Karpas-422 (cell line): ENCODE data around the gene CHMP1A. TPM values are rescaled to one million over a fixed set of nuclear protein-coding genes. Genes with fewer than 3 reads are reported as not detected.
A peak's percentile ranks its signal among the peaks of the same experiment; 100 is the strongest.

Experiments
- DNase-seq: peaks from one replicate; pipeline ENCODE4 v3.0.0-alpha.2; 2015
- H2AFZ ChIP-seq: fragments of 200-600 bp; sonication (generic); 2 replicates; pipeline ENCODE4 v1.6.1; 2014; ENCODE audit warnings: antibody characterized with exemption, low read length, mixed read lengths
- H3K27ac ChIP-seq: fragments of 200-600 bp; sonication (generic); 2 replicates; pipeline ENCODE4 v1.5.1; 2014; ENCODE audit warnings: mild to moderate bottlenecking, low read length, moderate library complexity
- H3K27me3 ChIP-seq: fragments of 200-600 bp; sonication (generic); 2 replicates; pipeline ENCODE4 v1.6.1; 2014; ENCODE audit warnings: low read length, mixed read lengths
- H3K36me3 ChIP-seq: fragments of 200-600 bp; sonication (generic); 2 replicates; pipeline ENCODE4 v1.6.1; 2014; ENCODE audit warnings: low read length, mixed read lengths; ENCODE audit not compliant: insufficient read depth
- H3K4me1 ChIP-seq: fragments of 200-600 bp; sonication (generic); 2 replicates; pipeline ENCODE4 v1.6.1; 2014; ENCODE audit warnings: mild to moderate bottlenecking, low read length, mixed read lengths
- H3K4me2 ChIP-seq: fragments of 200-600 bp; sonication (generic); 2 replicates; pipeline ENCODE4 v1.6.1; 2014; ENCODE audit warnings: low read length, low read depth, mild to moderate bottlenecking; ENCODE audit not compliant: poor library complexity, severe bottlenecking
- H3K4me3 ChIP-seq: fragments of 200-600 bp; sonication (generic); 2 replicates; pipeline ENCODE4 v1.5.1; 2014; ENCODE audit warnings: mild to moderate bottlenecking, antibody characterized with exemption, low read length, mixed read lengths
- H3K79me2 ChIP-seq: fragments of 200-600 bp; sonication (generic); 2 replicates; pipeline ENCODE4 v1.6.1; 2014; ENCODE audit warnings: mild to moderate bottlenecking, low read length, mixed read lengths
- H3K9ac ChIP-seq: fragments of 200-600 bp; sonication (generic); 2 replicates; pipeline ENCODE4 v1.6.0; 2014; ENCODE audit warnings: low read length
- H3K9me2 ChIP-seq: fragments of 200-600 bp; sonication (generic), shearing (Covaris generic); replicated peaks from 2 replicates; pipeline ENCODE4 v1.6.0; 2014; ENCODE audit warnings: mild to moderate bottlenecking, low read length, moderate library complexity; ENCODE audit not compliant: insufficient read depth
- H3K9me3 ChIP-seq: fragments of 300-700, 200-600 bp; sonication (generic); 2 replicates; pipeline ENCODE4 v1.6.1; 2014; ENCODE audit warnings: low read length, mixed read lengths
- H4K20me1 ChIP-seq: fragments of 200-600 bp; sonication (generic); 2 replicates; pipeline ENCODE4 v1.6.1; 2014; ENCODE audit warnings: mild to moderate bottlenecking, antibody characterized with exemption, low read length, low read depth; ENCODE audit not compliant: insufficient read depth
- total RNA-seq: library from RNA; depleted of rRNA; stranded (reverse); fragments of >200 nt; shearing (Covaris generic); gene quantifications from 2 replicates; pipeline ENCODE4 v1.2.3, GENCODE V29; 2014; ENCODE audit warnings: low replicate concordance; rRNA removed

The CHMP1A gene
- 35.3 and 52.4 TPM in 2 replicates for total RNA-seq

GRCh38 chr16:89657442-89658220, at the start of gene CHMP1A, which contains the start of gene SPATA33:
TSS of gene CHMP1A (minus strand) at chr16:89657708. CDS start at chr16:89657588, 120 bp downstream.
TSS of gene SPATA33 (plus strand) at chr16:89657836. CDS start at chr16:89657912, 76 bp downstream.
- no peaks in the 10 kb centered on the region for H3K9me3 ChIP-seq
- peak within 1 kb of the TSS; percentile 92 for H3K9ac ChIP-seq
- H3K27me3 ChIP-seq: no peaks in the 10 kb centered on the region
- DNase-seq: peak; percentile 95
- H3K36me3 ChIP-seq: peaks cover 17% of the 10 kb centered on the region
- H3K27ac ChIP-seq: peak within 1 kb of the TSS; percentile 54
- H3K4me2 ChIP-seq: peak within 1 kb of the TSS; percentile 94
- peaks cover 67% of the 10 kb centered on the region for H3K79me2 ChIP-seq
- peaks cover 14% of the 10 kb centered on the region; the same call in 1 of the 2 replicates for H4K20me1 ChIP-seq
- H2AFZ ChIP-seq: peak within 1 kb of the TSS; percentile 61
- H3K9me2 ChIP-seq: no peaks in the 10 kb centered on the region
- peaks cover 16% of the 10 kb centered on the region for H3K4me1 ChIP-seq
- H3K4me3 ChIP-seq: peak within 1 kb of the TSS; percentile 88

GRCh38 chr16:89706518-89707260, 49.2 kb upstream of the CHMP1A start:
- peak overlapping the region; percentile 69 for H3K4me2 ChIP-seq
- peak overlapping the region; percentile 66 for H3K4me3 ChIP-seq
- no peaks in the 10 kb centered on the region for H3K9me3 ChIP-seq
- H2AFZ ChIP-seq: no peak overlapping the region; the same call in 1 of the 2 replicates
- no peaks in the 10 kb centered on the region for H3K36me3 ChIP-seq
- H4K20me1 ChIP-seq: no peaks in the 10 kb centered on the region
- DNase-seq: no peak
- no peaks in the 10 kb centered on the region for H3K27me3 ChIP-seq
- H3K27ac ChIP-seq: no peak overlapping the region
- peak overlapping the region; percentile 65 for H3K9ac ChIP-seq
- H3K79me2 ChIP-seq: peaks cover under 1% of the 10 kb centered on the region; the same call in 1 of the 2 replicates
- H3K9me2 ChIP-seq: no peaks in the 10 kb centered on the region
- peaks cover 10% of the 10 kb centered on the region for H3K4me1 ChIP-seq

DNA sequence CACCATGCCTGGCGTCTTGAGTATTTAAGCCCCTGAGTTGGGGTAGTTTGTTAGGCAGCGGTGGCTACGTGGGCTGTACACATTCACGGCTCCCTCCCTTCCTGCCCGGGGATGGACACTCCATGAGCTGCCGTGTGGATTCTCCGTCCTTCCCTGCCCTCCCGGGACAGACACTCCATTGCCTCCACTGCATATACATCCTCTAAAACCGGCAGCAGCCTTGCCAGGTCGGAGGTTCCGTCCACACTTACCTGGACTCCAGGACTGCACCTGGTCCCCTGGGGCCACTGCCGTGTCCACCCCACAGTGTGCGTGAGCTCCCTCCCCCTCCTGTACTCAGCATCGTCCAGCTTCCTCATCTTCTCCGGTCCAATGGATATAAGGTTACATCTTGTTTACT, 47.5 kb upstream of the CHMP1A start:
- H3K4me2 ChIP-seq: no peak overlapping the region
- no peak overlapping the region for H2AFZ ChIP-seq
- H3K4me1 ChIP-seq: peaks cover 21% of the 10 kb centered on the region
- H4K20me1 ChIP-seq: peaks cover 6% of the 10 kb centered on the region; the same call in 1 of the 2 replicates
- no peak overlapping the region for H3K4me3 ChIP-seq
- H3K9ac ChIP-seq: no peak overlapping the region
- no peaks in the 10 kb centered on the region for H3K9me2 ChIP-seq
- no peak overlapping the region for H3K27ac ChIP-seq
- no peaks in the 10 kb centered on the region for H3K27me3 ChIP-seq
- no peaks in the 10 kb centered on the region for H3K79me2 ChIP-seq
- no peaks in the 10 kb centered on the region for H3K36me3 ChIP-seq
- H3K9me3 ChIP-seq: no peaks in the 10 kb centered on the region
- no peak for DNase-seq

GRCh38 chr16:89704281-89704680, 46.8 kb upstream of the CHMP1A start:
- peaks cover 6% of the 10 kb centered on the region; the same call in 1 of the 2 replicates for H4K20me1 ChIP-seq
- no peak overlapping the region for H3K27ac ChIP-seq

GRCh38 chr16:89701425-89702406, 44.2 kb upstream of the CHMP1A start, which contains the start of gene SPATA2L:
TSS of gene SPATA2L (minus strand) at chr16:89701705. CDS start at chr16:89701232, 473 bp downstream.
- Histone ChIP-seq H3K4me1 (peaks cover 26% of the 10 kb centered on the region), H3K4me2 (peak within 1 kb of the TSS; percentile 96), H4K20me1 (peaks cover 6% of the 10 kb centered on the region; the same call in 1 of the 2 replicates), H2AFZ (peak within 1 kb of the TSS; percentile 80), H3K79me2 (no peaks in the 10 kb centered on the region), H3K36me3 (no peaks in the 10 kb centered on the region), H3K4me3 (peak within 1 kb of the TSS; percentile 75), H3K9ac (peak within 1 kb of the TSS; percentile 83), H3K27ac (peak within 1 kb of the TSS; percentile 68), H3K27me3 (no peaks in the 10 kb centered on the region), H3K9me3 (no peaks in the 10 kb centered on the region), H3K9me2 (no peaks in the 10 kb centered on the region)
- DNase-seq: peak; percentile 99

More at GRCh38 chr16:89704281-89704680, 46.8 kb upstream of the CHMP1A start:
- DNase-seq: no peak
- H3K9ac ChIP-seq: no peak overlapping the region
- H3K4me3 ChIP-seq: no peak overlapping the region
- H3K27me3 ChIP-seq: no peaks in the 10 kb centered on the region
- no peak overlapping the region for H3K4me2 ChIP-seq
- no peaks in the 10 kb centered on the region for H3K9me3 ChIP-seq
- H3K4me1 ChIP-seq: peaks cover 26% of the 10 kb centered on the region
- no peaks in the 10 kb centered on the region for H3K9me2 ChIP-seq
- no peaks in the 10 kb centered on the region for H3K79me2 ChIP-seq
- H2AFZ ChIP-seq: no peak overlapping the region
- H3K36me3 ChIP-seq: no peaks in the 10 kb centered on the region

DNA sequence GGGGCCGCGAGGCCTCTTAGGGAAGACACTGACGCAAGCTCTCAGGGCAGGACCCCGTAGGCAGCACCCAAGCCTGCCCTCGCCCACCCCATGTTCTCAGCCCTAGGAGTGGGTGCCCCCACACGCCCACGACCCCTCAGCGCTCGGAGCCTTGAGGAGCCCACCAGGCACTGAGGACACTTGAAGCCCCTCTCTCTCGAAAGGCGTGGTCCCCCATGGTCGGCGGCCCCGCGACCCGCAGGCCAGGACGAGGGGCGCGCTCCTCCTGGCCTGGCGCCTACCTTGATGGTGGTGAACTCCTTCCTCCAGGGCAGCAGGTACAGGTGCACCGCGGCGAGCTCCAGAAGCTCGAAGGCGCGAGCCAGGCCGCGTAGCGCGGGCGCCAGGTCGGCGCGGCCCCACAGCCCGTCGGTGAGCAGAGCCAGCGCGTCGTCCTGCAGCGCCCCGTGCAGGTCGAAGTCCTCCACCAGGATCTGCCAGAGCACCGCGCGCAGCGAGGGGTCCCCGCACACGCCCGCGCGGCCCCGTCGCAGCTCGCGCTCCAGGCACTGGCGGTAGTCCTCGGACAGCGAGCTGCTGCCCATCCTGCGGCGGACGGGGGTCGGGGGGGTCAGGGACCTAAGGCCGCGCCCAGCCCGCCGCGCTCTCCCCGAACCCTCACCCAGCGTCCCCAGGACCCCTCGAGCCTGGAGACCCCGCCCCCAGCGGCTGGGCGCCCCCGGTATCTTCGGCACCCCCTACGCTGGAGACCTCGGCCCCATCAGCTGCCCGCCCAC, 43.3 kb upstream of the CHMP1A start:
- Histone ChIP-seq H3K36me3 (no peaks in the 10 kb centered on the region), H3K79me2 (no peaks in the 10 kb centered on the region), H3K9me3 (no peaks in the 10 kb centered on the region), H3K4me3 (peak overlapping the region; percentile 75), H3K9ac (peak overlapping the region; percentile 83), H3K4me1 (peaks cover 28% of the 10 kb centered on the region), H3K9me2 (no peaks in the 10 kb centered on the region), H2AFZ (no peak overlapping the region), H3K27me3 (no peaks in the 10 kb centered on the region), H4K20me1 (peaks cover 6% of the 10 kb centered on the region; the same call in 1 of the 2 replicates), H3K4me2 (peak overlapping the region; percentile 96), H3K27ac (peak overlapping the region; percentile 68)
- DNase-seq: peak; percentile 86

DNA sequence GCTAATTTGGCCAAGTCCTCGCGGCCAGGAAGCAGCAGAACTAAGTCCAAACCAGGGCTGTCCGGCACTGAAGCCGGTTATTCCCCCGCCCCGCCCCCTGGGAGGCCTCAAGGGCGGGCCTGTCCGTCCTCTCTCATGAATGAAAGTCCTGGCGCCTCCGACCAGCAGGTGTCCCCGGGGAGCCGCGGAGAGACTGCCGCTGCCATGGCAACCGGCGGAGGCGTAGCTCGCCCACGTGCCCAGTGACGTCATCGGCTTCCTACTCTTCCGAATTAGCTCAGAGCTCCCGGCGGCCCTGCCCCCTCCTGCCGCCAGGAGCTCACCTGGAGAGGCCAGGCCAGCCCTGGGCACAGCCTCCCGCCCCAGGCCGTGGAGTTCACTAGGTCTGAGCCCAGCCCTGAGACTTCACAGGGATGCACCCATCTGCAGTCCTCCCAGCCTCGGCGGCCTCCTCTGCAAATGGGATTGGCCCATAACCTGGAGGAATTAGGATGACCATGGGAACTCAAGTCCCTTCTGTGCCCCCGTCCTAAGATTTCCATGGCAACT, 42.7 kb upstream of the CHMP1A start:
- Histone ChIP-seq H3K4me1 (peaks cover 28% of the 10 kb centered on the region), H3K9ac (peak overlapping the region; percentile 83), H3K4me3 (peak overlapping the region; percentile 75), H3K36me3 (no peaks in the 10 kb centered on the region), H4K20me1 (peaks cover 6% of the 10 kb centered on the region; the same call in 1 of the 2 replicates), H3K79me2 (no peaks in the 10 kb centered on the region), H3K4me2 (peak overlapping the region; percentile 96), H3K27ac (peak overlapping the region; percentile 68), H2AFZ (no peak overlapping the region), H3K27me3 (no peaks in the 10 kb centered on the region), H3K9me2 (no peaks in the 10 kb centered on the region), H3K9me3 (no peaks in the 10 kb centered on the region)
- peak; percentile 97 for DNase-seq
